Activated naive CD8-positive, alpha-beta T cell treated with anti-CD3 and anti-CD28 coated beads, Interleukin-2, amount 10 ng/mL, durations not matched to agents 7 days and 5 days (primary cell): ENCODE data around the gene TLE3. TPM values are rescaled to one million over a fixed set of nuclear protein-coding genes. Genes with fewer than 3 reads are reported as not detected.

Experiments used
- ATAC-seq: fragments of 150-1000 bp; cut with Tn5 transposase; one replicate; pipeline ENCODE4 v1.10.0; 2021; ENCODE audit warnings: low read depth, moderate library complexity
- POLR2A ChIA-PET: fragments of 350-600 bp; sonication (Branson Sonifier 250); formaldehyde crosslinking; loops from one replicate; lab custom pipeline; 2021; ENCODE audit warnings: antibody characterized with exemption; lab: Charles Lee
- DNase-seq: peaks from one replicate; pipeline ENCODE4 v3.0.0; 2021
- H3K27ac Mint-ChIP-seq: one replicate; pipeline ENCODE4 v1.8.0; 2022; ENCODE audit warnings: mild to moderate bottlenecking, mixed read lengths
- H3K27me3 Mint-ChIP-seq: one replicate; pipeline ENCODE4 v1.8.0; 2022; ENCODE audit warnings: mild to moderate bottlenecking, moderate library complexity, mixed read lengths
- H3K36me3 Mint-ChIP-seq: one replicate; pipeline ENCODE4 v1.8.0; 2021; ENCODE audit warnings: mild to moderate bottlenecking, mixed read lengths
- H3K4me1 Mint-ChIP-seq: one replicate; pipeline ENCODE4 v1.8.0; 2021; ENCODE audit warnings: mixed read lengths
- H3K4me3 Mint-ChIP-seq: one replicate; pipeline ENCODE4 v1.8.0; 2022; ENCODE audit warnings: mild to moderate bottlenecking, moderate library complexity, mixed read lengths
- H3K9me3 Mint-ChIP-seq: one replicate; pipeline ENCODE4 v1.8.0; 2021; ENCODE audit warnings: mixed read lengths
- total RNA-seq, 2 experiments: library from RNA; stranded (reverse); gene quantifications; one replicate each; pipeline ENCODE4 v1.2.3, GENCODE V29; 2021

TLE3 gene
- total RNA-seq, 2 experiments from 2014 or later, result 80.5 to 87.9 TPM

DNA sequence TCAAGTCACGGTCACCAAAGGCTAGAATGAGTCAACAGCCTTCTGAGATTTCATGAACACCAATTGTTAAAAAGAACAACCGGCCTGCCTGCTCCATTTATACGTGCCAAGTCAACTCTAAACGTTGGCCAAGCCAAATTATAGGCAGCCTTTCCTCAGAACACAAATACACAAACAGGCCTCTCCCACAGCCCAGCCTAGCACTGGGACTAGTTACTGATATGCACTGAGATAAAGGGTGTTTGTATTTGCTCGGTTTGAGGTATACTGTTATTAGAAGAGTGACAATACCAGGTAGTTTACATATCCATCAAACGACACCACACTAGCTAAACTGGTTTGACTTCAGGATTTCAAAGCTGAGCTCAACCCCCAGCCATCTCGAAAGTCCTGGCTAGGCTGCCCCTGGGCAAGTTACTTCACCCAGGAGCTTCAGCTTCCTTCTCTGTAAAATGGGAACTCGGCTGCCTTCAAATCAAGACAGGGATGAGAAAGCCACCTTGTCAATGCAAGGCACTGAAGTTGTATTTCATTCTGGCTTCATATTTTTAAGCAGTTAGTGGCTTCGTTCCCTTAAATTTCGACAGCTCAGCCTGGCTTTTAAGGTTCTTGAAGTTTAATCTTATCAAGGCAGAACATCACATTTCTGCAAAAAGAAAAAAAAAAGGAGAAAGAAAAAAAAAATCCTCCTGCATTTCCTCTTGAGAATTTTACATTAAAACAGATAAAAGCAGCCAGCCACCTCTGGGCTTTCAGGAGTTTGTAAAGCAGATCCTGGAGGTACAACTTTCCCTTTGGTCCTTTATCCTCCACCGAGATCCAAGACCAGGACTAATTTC lies 4.0 kb downstream of the TLE3 start:
- Mint-ChIP-seq H3K36me3 (peaks cover 42% of the 10 kb centered on the region), H3K9me3 (no peaks in the 10 kb centered on the region)
- no peak for ATAC-seq

DNA sequence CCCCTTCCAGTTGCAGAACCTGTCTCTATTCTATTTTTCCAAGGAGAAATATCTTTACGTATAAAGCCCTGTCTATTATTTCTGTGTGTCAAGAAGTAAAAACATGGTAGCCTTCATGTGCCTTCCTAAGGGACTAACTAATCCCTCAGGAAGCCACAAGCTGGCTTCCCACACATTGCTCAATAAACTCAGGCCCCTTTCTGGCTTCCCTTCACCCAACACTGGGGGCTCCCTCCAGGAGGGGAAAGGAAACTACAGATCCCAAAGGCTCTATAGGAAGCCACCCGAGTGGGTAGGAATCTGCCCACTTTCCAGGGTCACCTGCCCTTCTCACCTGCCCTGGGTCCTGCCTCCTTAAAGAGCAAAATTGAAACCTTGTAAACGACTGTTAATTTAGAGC lies 4.6 kb downstream of the TLE3 start:
- H3K27ac Mint-ChIP-seq, result no peak overlapping the region
- no peaks in the 10 kb centered on the region for H3K27me3 Mint-ChIP-seq
- H3K9me3 Mint-ChIP-seq, result no peaks in the 10 kb centered on the region
- POLR2A ChIA-PET, result no interaction called here
- peak overlapping the region; percentile 74 for H3K4me3 Mint-ChIP-seq
- peaks cover 47% of the 10 kb centered on the region for H3K4me1 Mint-ChIP-seq
- no peak for DNase-seq
- H3K36me3 Mint-ChIP-seq, result peaks cover 44% of the 10 kb centered on the region
- no peak for ATAC-seq

More for the DNA sequence above, 4.0 kb downstream of the TLE3 start:
- H3K4me1 Mint-ChIP-seq, result peaks cover 50% of the 10 kb centered on the region
- H3K27me3 Mint-ChIP-seq, result no peaks in the 10 kb centered on the region
- H3K27ac Mint-ChIP-seq, result no peak overlapping the region
- POLR2A ChIA-PET, result interaction anchor here (1.0 to 1.2 kb wide), 2 partner anchors 10 to 338 kb away, joined by 3 read pairs; no protein-coding TSS in a partner anchor
- peak overlapping the region; percentile 74 for H3K4me3 Mint-ChIP-seq
- DNase-seq, result no peak

DNA sequence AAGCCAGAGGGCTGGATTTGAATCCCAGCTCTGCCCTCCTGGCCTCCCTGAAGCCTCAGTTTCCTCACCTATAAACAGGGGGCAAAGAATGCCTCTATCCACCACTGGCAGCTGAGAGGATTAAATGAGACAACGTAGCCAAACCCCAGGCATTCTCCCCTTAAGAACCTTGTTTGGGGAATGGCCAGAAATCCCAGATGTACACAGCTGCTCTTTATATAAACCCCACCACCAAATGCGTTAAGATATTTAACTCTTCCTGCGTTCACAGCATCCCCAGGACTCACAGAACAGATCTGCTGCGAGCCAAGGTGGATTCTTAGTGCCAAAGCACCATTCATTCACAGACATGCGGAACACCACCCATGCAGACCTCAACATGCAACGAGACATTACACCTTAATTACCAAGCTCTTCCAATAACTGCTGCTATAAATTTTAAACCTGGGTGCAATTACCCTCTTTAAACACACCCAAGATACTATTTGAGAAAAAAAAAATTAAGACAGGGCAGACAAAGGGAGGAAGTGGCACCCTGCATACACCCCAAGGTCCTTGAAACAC lies 5.2 kb downstream of the TLE3 start:
- H3K4me1 Mint-ChIP-seq, result peaks cover 47% of the 10 kb centered on the region
- H3K27ac Mint-ChIP-seq, result no peak overlapping the region
- H3K27me3 Mint-ChIP-seq, result no peaks in the 10 kb centered on the region
- H3K9me3 Mint-ChIP-seq, result no peaks in the 10 kb centered on the region
- peak overlapping the region; percentile 37 for H3K4me3 Mint-ChIP-seq
- POLR2A ChIA-PET, result interaction anchor here (1.0 kb wide), 1 partner anchor 11 kb away, joined by 3 read pairs; no protein-coding TSS in a partner anchor
- H3K36me3 Mint-ChIP-seq, result peaks cover 47% of the 10 kb centered on the region
- no peak for ATAC-seq
- no peak for DNase-seq

DNA sequence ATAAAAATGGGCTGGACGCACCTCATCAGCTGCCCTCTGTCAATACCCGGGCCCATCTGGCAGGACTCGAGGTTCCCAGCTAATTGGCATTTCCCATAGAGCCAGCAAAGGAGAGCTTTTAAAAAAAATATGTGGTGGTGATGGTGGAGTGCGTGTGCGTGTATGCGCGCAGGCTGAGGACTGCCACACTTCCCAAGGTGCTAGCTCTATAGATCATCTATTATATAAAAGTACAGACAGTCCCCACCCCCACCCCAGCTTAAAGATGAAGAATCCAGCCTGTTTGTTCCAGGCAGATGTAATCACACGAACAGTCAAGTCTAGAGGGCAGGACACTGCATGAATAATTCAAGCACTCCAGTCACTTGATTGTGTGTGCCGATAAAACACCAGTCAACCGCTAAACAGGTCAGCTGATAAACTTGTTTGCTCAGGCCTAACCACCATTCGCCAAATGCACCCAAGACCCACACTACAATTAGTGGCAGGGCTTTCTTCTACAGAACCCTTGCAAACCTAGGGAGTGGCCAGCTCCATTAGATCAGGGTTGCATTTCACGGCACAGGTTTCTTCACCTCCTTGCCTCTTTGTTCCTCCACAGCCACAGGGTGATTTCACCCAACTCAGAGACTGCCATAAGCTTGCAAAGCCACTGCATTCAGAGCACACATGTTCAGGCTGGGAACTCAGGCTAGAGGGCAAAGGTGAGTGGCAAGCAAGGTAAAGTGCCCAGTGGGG lies 5.8 kb downstream of the TLE3 start:
- Mint-ChIP-seq H3K9me3 (no peaks in the 10 kb centered on the region), H3K4me1 (peaks cover 52% of the 10 kb centered on the region), H3K27me3 (no peaks in the 10 kb centered on the region), H3K36me3 (peaks cover 54% of the 10 kb centered on the region), H3K27ac (peak overlapping the region; percentile 30), H3K4me3 (peak overlapping the region; percentile 37)
- POLR2A ChIA-PET, result interaction anchor here (1.0 to 1.4 kb wide), 3 partner anchors 12 to 639 kb away, joined by 3 read pairs; partner anchors contain the start of gene RPLP1
- DNase-seq (no peak), ATAC-seq (no peak)

DNA sequence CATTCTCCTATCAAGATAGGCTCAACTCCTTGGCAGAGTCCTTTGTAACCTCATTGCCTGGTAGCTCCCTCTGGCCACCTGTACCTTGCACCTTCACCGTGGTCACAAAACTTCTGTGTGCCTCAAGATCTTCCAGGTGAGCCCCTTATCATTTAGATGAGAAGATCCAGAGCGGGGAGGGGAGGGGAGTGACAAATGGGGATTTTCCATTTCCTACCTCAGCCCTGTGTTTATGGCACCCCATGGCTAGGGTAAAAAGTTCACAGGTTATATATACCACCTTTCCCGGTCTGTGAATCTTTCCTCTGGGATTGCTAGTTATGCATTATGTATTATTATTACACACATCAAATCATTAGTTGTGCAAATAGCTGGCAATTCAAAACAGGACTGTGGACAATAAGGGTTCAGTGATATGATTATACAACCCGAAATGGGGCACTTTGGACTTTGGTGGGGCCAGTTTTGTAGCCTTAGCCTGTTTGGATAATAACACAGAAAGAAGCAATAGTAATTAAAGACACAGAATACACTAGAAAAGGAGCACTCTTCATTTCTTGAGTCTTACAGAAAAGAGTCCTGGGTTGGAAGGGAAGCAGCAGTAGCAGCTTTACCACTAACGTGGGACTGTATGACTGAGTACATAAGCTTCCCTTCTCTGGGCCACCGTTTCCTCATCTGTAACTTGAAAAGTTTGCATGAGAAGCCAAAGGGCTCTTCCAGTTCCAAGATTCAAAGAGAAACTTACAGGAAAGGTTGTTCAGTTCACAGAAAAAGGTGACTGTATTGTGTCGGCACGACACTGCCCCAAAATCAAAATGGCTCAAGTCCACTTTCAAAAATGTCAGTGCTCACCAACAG lies 7.1 kb downstream of the TLE3 start:
- Mint-ChIP-seq H3K36me3 (peaks cover 66% of the 10 kb centered on the region), H3K4me3 (no peak overlapping the region), H3K9me3 (no peaks in the 10 kb centered on the region), H3K4me1 (peaks cover 62% of the 10 kb centered on the region), H3K27ac (no peak overlapping the region), H3K27me3 (no peaks in the 10 kb centered on the region)
- ATAC-seq, result no peak
- DNase-seq, result no peak
- POLR2A ChIA-PET, result interaction anchor here (1.2 to 1.9 kb wide), 3 partner anchors 8 to 638 kb away, joined by 3 to 5 read pairs (median 3); partner anchors contain the start of gene RPLP1

DNA sequence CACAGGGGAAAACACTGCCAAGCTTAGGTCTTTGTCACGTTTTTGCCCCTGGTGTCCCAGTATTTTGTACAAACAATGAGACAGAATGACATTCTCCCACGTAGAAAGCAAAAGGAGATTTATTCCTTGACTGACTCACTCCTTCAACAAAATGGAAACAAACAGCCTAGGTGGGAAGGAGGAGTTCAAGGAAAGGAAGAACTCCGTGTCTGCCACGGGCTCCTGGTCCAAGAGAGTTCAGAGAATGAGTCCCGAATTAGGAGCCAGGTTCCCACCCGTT lies 8.1 kb downstream of the TLE3 start:
- H3K9me3 Mint-ChIP-seq, result no peaks in the 10 kb centered on the region

DNA sequence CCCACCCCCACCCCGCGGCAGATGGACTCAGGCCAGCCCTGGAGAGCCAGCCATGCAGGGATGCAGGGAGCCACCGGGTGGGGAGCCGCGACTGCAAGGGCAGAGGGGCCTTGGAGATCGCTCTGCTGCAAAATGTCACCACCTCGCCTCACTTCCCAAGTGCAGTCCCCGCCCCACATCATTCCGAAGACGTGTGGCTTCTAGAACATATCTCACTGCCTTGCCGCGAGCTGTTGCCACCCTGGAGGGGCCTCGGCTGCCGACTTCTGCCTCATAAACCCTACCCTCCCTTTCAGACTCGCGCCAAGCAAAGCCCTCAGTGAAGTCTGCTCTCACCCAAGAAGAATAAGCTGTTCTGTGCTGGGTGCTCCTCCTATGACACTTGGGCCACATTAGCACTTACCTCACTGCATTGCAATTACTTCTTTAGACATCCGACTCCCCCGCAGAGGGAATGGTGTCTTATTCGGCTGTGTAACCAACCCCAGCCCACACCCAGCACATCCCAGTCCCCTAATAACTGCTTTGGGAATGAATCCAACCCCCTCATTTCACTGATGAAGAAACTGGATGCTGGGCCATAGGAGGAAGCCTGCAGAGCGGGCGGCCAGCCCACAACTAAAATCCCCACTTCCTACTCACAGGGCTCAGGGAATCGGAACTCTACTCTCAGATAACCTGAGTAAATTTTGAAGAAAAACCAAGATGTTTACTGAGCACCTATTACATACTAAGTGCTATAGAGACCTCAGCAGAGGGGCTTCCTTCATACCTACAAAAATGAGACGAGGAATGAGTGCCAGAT lies 8.6 kb downstream of the TLE3 start:
- H3K9me3 Mint-ChIP-seq, result no peaks in the 10 kb centered on the region
- peaks cover 65% of the 10 kb centered on the region for H3K4me1 Mint-ChIP-seq
- H3K4me3 Mint-ChIP-seq, result no peak overlapping the region
- POLR2A ChIA-PET, result no interaction called here
- peaks cover 66% of the 10 kb centered on the region for H3K36me3 Mint-ChIP-seq
- H3K27me3 Mint-ChIP-seq, result no peaks in the 10 kb centered on the region
- DNase-seq (no peak), ATAC-seq (no peak)
- no peak overlapping the region for H3K27ac Mint-ChIP-seq

More for the DNA sequence above, 8.1 kb downstream of the TLE3 start:
- peaks cover 63% of the 10 kb centered on the region for H3K4me1 Mint-ChIP-seq
- POLR2A ChIA-PET, result interaction anchor here (1.9 kb wide), 1 partner anchor 9 kb away, joined by 5 read pairs; no protein-coding TSS in a partner anchor
- no peak for ATAC-seq
- no peak overlapping the region for H3K4me3 Mint-ChIP-seq
- H3K27ac Mint-ChIP-seq, result no peak overlapping the region
- peaks cover 68% of the 10 kb centered on the region for H3K36me3 Mint-ChIP-seq
- H3K27me3 Mint-ChIP-seq, result no peaks in the 10 kb centered on the region
- no peak for DNase-seq

DNA sequence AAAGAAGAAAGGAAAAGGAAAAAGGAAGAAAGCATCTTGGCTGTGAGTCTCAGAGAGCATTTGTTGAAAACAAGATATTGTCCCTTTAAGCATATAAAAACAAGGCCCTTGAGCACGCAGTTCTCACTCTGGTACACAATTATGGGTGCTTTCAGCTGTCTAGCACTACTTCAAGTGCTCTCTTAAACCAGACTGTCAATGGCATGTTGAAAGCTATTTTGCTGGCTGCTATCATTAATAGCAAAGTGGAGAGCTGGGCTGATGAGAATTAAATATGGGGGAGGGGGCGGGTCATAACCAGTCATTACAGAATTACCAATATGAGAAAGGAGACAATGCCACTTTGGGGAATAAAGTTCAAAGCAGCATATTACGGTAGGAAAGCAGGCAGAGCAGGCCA lies 9.3 kb downstream of the TLE3 start:
- DNase-seq (no peak), ATAC-seq (no peak)
- peaks cover 70% of the 10 kb centered on the region for H3K4me1 Mint-ChIP-seq
- H3K9me3 Mint-ChIP-seq, result no peaks in the 10 kb centered on the region
- no peak overlapping the region for H3K27ac Mint-ChIP-seq
- peaks cover 72% of the 10 kb centered on the region for H3K36me3 Mint-ChIP-seq
- no peaks in the 10 kb centered on the region for H3K27me3 Mint-ChIP-seq
- H3K4me3 Mint-ChIP-seq, result no peak overlapping the region
- POLR2A ChIA-PET, result no interaction called here

DNA sequence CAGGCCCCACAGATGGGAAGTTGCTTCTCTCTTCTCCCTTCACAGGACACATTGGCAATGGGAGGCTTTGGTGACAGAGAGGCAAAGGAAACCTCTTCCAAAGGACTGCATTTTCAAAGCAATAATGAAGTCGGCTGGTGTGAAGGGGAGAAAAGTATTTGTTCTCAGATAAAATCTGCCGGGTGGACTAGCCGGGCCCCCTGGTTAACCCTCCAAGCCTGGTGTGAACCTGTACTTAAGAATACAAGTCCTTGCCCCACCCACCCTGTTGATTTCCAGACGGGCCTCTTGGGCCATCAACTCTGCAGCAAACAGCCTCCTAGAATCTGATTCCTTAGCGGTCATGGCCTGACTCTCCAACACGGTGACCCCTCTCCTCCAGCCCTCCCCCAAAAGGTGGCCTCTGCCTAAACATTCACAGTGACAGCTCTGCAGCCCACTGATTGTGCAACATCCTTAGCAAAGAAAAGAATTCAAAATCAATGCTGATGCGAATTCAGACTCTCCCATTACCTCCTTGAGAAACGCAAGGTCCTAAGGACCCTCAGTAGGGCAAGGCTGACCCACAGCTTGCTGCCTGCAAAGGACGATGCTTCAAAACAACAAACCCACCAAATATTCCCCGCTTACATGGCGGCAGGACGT lies 9.9 kb downstream of the TLE3 start:
- Mint-ChIP-seq H3K36me3 (peaks cover 69% of the 10 kb centered on the region), H3K4me3 (no peak overlapping the region), H3K27ac (no peak overlapping the region), H3K9me3 (no peaks in the 10 kb centered on the region), H3K4me1 (peaks cover 75% of the 10 kb centered on the region), H3K27me3 (no peaks in the 10 kb centered on the region)
- POLR2A ChIA-PET, result no interaction called here
- DNase-seq (no peak), ATAC-seq (no peak)

DNA sequence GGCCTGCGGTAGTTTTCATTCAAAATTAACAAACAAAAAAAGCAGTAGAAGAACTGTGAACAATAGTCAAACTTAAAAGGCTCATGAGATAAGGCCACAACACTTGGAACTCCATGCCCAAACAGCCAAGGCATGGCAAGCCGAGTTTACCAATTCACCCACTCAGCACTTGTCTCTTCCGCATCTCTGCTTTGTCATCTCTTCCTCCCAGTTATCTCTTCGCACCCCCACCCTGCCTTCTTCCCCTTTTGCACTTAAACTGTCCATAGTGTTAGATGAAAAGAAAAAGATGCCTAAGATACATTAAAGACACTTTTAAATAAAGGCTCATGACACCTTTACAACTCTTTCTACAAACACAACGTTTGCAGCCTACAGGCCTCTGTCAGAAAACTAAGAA lies 11.1 kb downstream of the TLE3 start:
- POLR2A ChIA-PET, result interaction anchor here (1.3 kb wide), 1 partner anchor 10 kb away, joined by 3 read pairs; no protein-coding TSS in a partner anchor
- H3K4me3 Mint-ChIP-seq, result no peak overlapping the region
- H3K9me3 Mint-ChIP-seq, result no peaks in the 10 kb centered on the region
- ATAC-seq (no peak), DNase-seq (no peak)
- no peaks in the 10 kb centered on the region for H3K27me3 Mint-ChIP-seq
- no peak overlapping the region for H3K27ac Mint-ChIP-seq
- peaks cover 65% of the 10 kb centered on the region for H3K4me1 Mint-ChIP-seq
- H3K36me3 Mint-ChIP-seq, result peaks cover 66% of the 10 kb centered on the region

DNA sequence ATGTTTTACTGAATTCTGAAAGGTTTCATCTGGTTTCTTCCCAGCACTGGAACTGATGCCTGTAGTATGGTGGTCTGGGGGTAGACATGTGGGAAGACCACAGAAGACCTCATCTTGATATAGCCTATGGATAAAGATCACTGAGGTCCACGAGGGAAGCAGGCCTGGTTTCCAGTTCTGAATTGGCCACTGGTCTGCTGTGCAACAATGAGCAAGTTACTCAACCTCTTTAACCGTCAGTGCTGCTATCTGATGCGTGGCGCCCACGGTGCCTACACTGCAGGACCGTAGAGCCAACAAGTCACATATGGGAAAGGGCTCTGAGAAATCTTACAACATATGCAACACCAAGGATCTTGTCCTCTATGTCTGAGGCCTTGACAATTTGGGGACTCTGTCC lies 13.3 kb downstream of the TLE3 start:
- Mint-ChIP-seq H3K4me1 (peaks cover 51% of the 10 kb centered on the region), H3K9me3 (no peaks in the 10 kb centered on the region), H3K4me3 (peak overlapping the region; percentile 63), H3K27me3 (no peaks in the 10 kb centered on the region), H3K27ac (peak overlapping the region; percentile 15), H3K36me3 (peaks cover 61% of the 10 kb centered on the region)
- POLR2A ChIA-PET, result interaction anchor here (2.7 kb wide), 1 partner anchor 14 kb away, joined by 14 read pairs; the partner anchor contains the start of gene TLE3
- DNase-seq, result no peak
- ATAC-seq, result no peak
